PFSK-1 (cell line): ENCODE measurements around the gene LRRC28.
A peak's percentile ranks its signal among the peaks of the same experiment; 100 is the strongest.

Source experiments
- FOXP2 ChIP-seq: optimal IDR thresholded peaks from 2 replicates; pipeline ENCODE3; 2011; ENCODE audit warnings: borderline replicate concordance, control low read depth, inconsistent platforms; ENCODE audit not compliant: insufficient read depth; ENCODE audit errors: extremely low read length, extremely low read depth
- POLR2AphosphoS5 ChIP-seq: IDR thresholded peaks from 2 replicates; pipeline ENCODE4 v1.6.1; 2012; ENCODE audit warnings: low read depth, mild to moderate bottlenecking, control low read depth, low read length, moderate library complexity
- SIN3A ChIP-seq: IDR thresholded peaks from 2 replicates; pipeline ENCODE4 v1.6.1; 2012; ENCODE audit warnings: mild to moderate bottlenecking, low read length, moderate library complexity, borderline replicate concordance; ENCODE audit not compliant: insufficient read depth
- TAF1 ChIP-seq: IDR thresholded peaks from 2 replicates; pipeline ENCODE4 v1.6.1; 2012; ENCODE audit warnings: low read length, control low read depth, borderline replicate concordance; ENCODE audit not compliant: insufficient read depth
- TF ChIP-seq, protein P1 (sequence below), 2 experiments: IDR thresholded peaks; 2 replicates each; pipeline versions ENCODE4 v1.6.1 to v1.8.0; 2011 to 2012; ENCODE audit warnings: low read depth in 2 of 2, low read length in 2 of 2, control low read depth in 1 of 2, inconsistent platforms in 1 of 2, mild to moderate bottlenecking in 1 of 2, moderate library complexity in 1 of 2; ENCODE audit not compliant: insufficient read depth in 1 of 2

The LRRC28 gene

DNA sequence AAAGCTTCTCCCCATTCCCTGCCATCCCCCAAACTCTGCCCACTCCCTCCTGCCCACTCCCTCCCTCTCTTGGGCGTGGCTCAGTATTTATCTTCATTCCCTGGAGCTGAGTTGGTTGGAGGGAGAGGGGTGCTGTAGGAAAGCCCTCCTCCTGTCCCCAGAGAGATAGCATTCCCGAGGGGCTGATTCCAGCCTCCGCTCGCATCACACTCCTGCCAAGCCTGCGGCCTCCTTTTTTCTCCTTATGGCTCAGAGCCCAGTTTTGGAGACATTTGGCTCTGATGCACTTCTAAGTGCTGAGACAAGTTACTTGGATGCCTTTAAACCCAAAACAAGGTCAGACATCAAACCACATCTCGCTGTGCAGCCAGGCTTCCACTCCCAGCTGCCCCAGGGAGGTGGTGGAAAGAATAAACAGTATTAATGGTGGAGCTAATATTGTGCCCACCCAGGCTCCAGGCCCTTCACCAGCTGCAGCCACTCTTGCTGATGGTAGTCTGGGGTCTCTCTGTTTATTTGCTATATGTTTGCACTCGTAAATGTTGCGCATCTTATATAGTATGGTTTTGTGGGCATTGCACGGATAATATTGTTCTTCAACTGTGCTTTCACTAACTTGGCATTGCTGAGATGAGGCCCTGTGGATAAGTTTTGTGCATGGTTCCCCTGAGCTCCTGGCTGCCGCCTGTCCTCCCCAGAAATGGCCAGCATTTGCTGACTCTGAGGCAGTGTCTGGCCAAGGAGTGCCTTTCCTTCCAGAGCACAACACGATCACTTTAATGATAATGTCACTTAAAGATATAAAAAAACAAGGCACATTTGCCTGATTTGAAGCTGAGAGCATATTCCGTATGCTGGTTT lies 157.2 kb downstream of the LRRC28 start:
- TF ChIP-seq, protein P1, sequence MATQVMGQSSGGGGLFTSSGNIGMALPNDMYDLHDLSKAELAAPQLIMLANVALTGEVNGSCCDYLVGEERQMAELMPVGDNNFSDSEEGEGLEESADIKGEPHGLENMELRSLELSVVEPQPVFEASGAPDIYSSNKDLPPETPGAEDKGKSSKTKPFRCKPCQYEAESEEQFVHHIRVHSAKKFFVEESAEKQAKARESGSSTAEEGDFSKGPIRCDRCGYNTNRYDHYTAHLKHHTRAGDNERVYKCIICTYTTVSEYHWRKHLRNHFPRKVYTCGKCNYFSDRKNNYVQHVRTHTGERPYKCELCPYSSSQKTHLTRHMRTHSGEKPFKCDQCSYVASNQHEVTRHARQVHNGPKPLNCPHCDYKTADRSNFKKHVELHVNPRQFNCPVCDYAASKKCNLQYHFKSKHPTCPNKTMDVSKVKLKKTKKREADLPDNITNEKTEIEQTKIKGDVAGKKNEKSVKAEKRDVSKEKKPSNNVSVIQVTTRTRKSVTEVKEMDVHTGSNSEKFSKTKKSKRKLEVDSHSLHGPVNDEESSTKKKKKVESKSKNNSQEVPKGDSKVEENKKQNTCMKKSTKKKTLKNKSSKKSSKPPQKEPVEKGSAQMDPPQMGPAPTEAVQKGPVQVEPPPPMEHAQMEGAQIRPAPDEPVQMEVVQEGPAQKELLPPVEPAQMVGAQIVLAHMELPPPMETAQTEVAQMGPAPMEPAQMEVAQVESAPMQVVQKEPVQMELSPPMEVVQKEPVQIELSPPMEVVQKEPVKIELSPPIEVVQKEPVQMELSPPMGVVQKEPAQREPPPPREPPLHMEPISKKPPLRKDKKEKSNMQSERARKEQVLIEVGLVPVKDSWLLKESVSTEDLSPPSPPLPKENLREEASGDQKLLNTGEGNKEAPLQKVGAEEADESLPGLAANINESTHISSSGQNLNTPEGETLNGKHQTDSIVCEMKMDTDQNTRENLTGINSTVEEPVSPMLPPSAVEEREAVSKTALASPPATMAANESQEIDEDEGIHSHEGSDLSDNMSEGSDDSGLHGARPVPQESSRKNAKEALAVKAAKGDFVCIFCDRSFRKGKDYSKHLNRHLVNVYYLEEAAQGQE (IDR thresholded peaks at IDR 0.05; ENCODE audit: insufficient read depth in 1 of 2, low read depth in 2 of 2, low read length in 2 of 2): no peak
- TF ChIP-seq TAF1 (no peak), POLR2AphosphoS5 (no peak), FOXP2 (no peak), SIN3A (no peak)

DNA sequence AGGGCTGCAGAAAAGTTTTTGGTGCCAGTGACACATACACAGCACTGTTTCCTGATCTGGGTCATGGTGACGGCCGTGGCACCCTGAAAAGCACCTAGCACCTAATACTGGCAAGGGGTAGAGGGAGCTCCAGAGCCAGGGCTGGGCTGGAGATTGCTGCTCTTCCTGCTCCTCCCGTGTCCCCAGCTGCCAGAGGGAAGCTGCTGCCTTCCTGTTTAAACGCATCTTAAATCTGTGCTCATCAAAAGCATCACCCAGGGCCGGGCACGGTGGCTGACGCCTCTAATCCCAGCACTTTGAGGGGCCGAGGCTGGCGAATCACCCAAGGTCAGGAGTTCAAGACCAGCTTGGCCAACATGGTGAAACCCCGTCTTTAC lies 157.8 kb downstream of the LRRC28 start:
- TF ChIP-seq SIN3A (no peak), FOXP2 (peak; percentile 50)

DNA sequence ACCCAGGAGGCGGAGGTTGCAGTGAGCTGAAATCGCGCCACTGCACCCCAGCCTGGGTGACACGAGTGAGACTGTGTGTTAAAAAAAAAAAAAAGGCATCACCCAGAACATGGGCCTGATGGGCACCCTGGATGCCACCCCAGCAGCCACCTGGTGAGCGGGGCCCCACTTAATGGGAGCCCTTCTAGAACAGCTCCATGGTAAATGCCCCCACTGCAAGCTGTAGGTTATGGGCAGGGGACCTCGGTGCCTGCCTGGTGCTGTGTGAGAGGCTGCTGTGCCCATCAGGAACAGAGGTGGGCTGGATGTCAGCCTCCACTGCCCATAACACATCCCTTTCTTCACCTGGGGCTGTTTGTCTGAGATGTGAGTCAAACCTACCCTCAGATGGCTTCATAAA lies 158.3 kb downstream of the LRRC28 start:
- TF ChIP-seq TAF1 (no peak), POLR2AphosphoS5 (no peak)

DNA sequence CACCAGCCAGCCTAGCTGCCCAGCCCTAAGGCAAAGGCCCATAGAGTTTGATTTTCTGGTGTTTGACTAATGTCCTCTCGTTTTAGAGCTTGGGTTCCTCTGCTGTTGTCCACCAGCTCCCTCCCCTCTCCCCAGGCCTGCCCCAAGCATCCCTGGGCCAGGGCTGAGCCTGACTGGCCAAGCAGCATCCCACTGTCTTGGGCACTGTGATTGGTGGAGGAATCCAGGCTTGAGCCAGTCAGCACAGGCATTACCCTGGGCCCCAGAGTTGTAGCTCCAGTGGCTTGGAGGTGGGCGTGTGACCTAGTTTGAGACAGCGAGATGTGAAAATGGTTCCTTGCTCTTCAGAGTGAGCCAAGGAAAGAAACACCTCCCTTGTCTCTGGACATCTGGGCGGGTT lies 159.2 kb downstream of the LRRC28 start:
- TF ChIP-seq TAF1 (no peak), POLR2AphosphoS5 (no peak), FOXP2 (no peak), SIN3A (no peak)
- TF ChIP-seq, protein P1 (IDR thresholded peaks at IDR 0.05; ENCODE audit: insufficient read depth in 1 of 2, low read depth in 2 of 2, low read length in 2 of 2): no peak

DNA sequence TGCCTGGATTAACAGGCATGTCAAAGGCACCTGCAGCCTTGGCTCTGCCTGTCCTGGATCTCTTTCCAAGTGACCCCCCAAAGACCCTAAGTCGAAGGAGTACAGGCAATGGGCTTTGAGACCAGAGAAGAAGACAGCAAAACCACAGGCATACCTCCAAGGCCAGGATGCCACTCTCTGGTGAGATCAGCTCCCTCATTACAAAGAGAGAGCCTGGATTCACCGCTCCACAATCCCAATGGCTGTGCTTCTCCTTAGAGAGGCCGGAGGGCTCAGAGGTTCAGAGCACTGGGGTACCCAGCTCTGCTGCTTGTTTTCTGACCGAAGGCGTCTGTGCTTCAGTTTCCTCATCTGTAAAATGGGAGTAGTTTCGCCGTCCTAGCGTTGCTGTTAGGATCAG lies 160.0 kb downstream of the LRRC28 start:
- TF ChIP-seq TAF1 (no peak), FOXP2 (no peak), POLR2AphosphoS5 (no peak), SIN3A (no peak)
- TF ChIP-seq, protein P1 (IDR thresholded peaks at IDR 0.05; ENCODE audit: insufficient read depth in 1 of 2, low read depth in 2 of 2, low read length in 2 of 2): no peak

DNA sequence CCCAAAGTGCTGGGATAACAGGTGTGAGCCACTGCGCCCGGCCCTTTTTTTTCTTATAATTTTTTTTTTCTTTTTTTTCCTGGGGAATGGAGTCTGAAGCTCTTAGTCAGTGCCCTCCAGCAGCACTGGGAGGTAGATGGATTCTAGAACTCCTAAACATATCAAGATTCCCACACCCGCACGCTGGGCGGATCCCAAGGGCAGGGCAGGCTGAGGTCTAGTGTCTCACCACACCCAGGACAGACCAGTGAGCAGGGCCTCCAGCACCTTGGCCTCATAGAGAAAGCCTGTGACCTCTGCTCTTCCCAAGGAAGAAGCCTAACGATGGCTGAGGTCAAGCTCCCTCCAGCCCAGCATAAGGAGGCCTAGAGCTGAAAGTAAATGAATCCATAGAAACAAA lies 160.8 kb downstream of the LRRC28 start:
- TF ChIP-seq FOXP2: no peak
- TF ChIP-seq POLR2AphosphoS5: no peak
- no peak for TF ChIP-seq SIN3A
- TF ChIP-seq TAF1: no peak
- TF ChIP-seq, protein P1 (IDR thresholded peaks at IDR 0.05; ENCODE audit: insufficient read depth in 1 of 2, low read depth in 2 of 2, low read length in 2 of 2): no peak
